ENCODE results near the gene DDX54.

GRCh38 chr12:113233967-113234366, 48.7 kb upstream of the DDX54 start:
- TF ChIP-seq EZH2 (IDR thresholded peaks at IDR 0.05; ENCODE audit: insufficient read depth, poor library complexity, severe bottlenecking) (no peak), EZH2phosphoT487 (IDR thresholded peaks at IDR 0.05; ENCODE audit: insufficient read depth, low read depth) (no peak)
